Umbilical cord (tissue), 2 donors: Measurements from ENCODE around the gene PITPNM3. TPM values are rescaled to one million over a fixed set of nuclear protein-coding genes. Genes with fewer than 3 reads are reported as not detected.
A peak's percentile ranks its signal among the peaks of the same experiment; 100 is the strongest.

Experiments
- DNase-seq: peaks from one replicate; pipeline ENCODE4 v3.0.0-alpha.2; 2015; ENCODE audit warnings: low spot score
- total RNA-seq: library from RNA; depleted of rRNA; stranded (reverse); fragments of >200 nt; gene quantifications from one replicate; pipeline ENCODE4 v1.2.3, GENCODE V29; 2014; ENCODE audit warnings: low replicate concordance; ENCODE audit not compliant: insufficient read depth

PITPNM3 gene
- total RNA-seq, 1 donor from 2014 or later = 4.8 TPM

DNA sequence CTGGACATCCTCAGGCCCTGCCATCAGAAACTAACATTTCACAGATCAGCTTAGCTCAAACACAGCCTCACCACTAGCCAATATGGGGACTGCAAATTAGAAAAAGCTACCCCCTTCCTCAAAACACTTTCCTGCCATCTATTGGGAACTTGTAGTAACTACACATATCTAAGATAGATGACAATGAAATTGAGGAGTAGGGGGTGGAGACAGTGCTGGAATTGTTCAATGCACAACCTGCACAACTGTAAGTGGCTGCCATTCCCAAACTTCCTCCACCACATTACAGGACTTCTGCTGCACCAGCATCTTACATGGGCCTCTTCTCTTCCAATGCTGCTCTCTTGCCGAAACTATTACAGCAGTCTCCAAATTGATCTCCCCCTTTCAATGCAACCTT, 143.3 kb downstream of the PITPNM3 start:
- DNase-seq = no peak

DNA sequence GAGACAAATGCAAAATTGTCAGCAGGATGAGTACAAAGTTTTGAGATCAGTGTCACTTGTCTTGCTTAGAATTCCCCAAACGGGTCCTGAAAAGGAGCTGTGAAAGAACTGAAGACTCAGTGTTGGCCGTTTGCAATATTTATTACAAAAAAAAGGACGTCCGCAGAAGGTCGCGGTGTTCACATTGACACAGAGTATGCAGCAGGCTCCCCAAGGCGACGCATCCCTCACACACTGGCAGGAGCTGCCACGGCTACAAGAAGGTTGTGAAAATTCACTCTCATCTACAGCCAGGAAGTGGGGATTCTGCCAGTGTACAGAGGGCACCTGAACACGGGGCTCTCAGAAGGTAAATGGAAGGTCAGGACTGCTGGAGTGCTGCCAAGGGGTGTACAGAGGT, 147.6 kb downstream of the PITPNM3 start:
- no peak for DNase-seq

DNA sequence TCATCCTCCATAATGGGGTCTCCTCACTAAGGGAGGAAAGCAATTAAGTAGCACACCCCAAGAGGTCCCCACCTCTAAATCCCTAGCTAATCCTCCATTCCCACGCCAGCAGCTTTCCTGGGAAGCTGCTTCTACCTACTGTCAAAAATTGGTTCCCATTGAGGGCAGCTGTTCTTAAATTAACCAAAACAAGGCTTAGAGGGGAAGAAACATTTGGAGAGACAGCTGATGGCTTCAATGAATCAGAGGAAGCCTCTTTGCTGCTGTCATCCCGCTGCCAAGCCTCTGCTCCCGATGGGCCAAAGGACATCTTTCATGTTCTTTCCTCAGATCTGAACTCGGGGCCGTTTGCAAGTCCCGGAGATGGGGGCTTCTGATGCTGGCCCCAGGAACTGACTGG, 148.1 kb downstream of the PITPNM3 start:
- DNase-seq = no peak

DNA sequence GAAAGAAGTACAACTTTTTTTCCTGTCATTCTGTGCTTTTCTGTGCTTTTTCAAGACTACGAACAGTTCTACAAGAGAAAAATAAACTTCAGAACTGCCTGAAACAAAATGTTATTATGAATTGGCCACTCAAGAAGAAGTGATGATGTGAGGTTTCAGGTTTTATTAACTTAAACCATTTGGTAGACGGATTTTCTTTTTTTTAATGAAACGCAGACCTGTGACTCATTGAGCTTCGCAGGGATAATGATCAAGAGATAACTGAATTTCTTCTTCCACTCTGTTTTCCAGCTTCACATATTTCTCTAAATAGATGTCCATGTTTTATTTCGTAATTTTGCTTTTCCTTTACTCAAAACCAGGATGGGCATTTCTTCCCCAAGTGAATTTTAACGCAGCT, 154.1 kb downstream of the PITPNM3 start:
- DNase-seq = peak; percentile 21

Other genes starting within 250 kb of the PITPNM3 start
- 2.2 TPM for gene AIPL1, start 121.4 kb downstream of the PITPNM3 start, total RNA-seq
- gene PIMREG, start 112.1 kb downstream of the PITPNM3 start, total RNA-seq = 3.1 TPM
- 9.4 TPM for gene KIAA0753, start 84.2 kb upstream of the PITPNM3 start, total RNA-seq
- 20.7 TPM for gene TXNDC17, start 84.5 kb upstream of the PITPNM3 start, total RNA-seq
- gene MED31, start 95.0 kb upstream of the PITPNM3 start, total RNA-seq = 3.1 TPM
- gene C17orf100, start 95.2 kb upstream of the PITPNM3 start, total RNA-seq = 3.1 TPM
- gene SLC13A5, start 156.8 kb upstream of the PITPNM3 start, total RNA-seq = 0.48 TPM
- 19.5 TPM for gene XAF1, start 199.5 kb upstream of the PITPNM3 start, total RNA-seq
- gene FBXO39, start 219.7 kb upstream of the PITPNM3 start, total RNA-seq = 5.5 TPM